Measurements from ENCODE around the gene HIVEP3.

- TF ChIP-seq, protein P1, sequence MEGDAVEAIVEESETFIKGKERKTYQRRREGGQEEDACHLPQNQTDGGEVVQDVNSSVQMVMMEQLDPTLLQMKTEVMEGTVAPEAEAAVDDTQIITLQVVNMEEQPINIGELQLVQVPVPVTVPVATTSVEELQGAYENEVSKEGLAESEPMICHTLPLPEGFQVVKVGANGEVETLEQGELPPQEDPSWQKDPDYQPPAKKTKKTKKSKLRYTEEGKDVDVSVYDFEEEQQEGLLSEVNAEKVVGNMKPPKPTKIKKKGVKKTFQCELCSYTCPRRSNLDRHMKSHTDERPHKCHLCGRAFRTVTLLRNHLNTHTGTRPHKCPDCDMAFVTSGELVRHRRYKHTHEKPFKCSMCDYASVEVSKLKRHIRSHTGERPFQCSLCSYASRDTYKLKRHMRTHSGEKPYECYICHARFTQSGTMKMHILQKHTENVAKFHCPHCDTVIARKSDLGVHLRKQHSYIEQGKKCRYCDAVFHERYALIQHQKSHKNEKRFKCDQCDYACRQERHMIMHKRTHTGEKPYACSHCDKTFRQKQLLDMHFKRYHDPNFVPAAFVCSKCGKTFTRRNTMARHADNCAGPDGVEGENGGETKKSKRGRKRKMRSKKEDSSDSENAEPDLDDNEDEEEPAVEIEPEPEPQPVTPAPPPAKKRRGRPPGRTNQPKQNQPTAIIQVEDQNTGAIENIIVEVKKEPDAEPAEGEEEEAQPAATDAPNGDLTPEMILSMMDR (IDR thresholded peaks at IDR 0.05) = no peak
- TF ChIP-seq POLR2A (IDR thresholded peaks at IDR 0.05) = no peak
These were observed 295.6 kb downstream of the HIVEP3 start for GRCh38 chr1:41622859-41623732.
